ENCODE data around the gene SLC9A3. TPM values are rescaled to one million over a fixed set of nuclear protein-coding genes. Genes with fewer than 3 reads are reported as not detected.

SLC9A3 gene
- total RNA-seq, 4 donors from 2014 or later, result 1.7 to 4.5 (median 2.9) TPM

- DNase-seq, result no peak
Observed at GRCh38 chr5:499233-500209, 24.7 kb downstream of the SLC9A3 start.

GRCh38 chr5:497871-498509 is 26.3 kb downstream of the SLC9A3 start:
- DNase-seq (no peak), ATAC-seq (no peak)
- in situ Hi-C loops (cut with MboI; ENCODE audit: low sequenced_read_pairs in 4 of 4) (no loop called here), intact Hi-C loops (cut with DNase I; ENCODE audit: low total_unique reads) (no loop called here)
- Histone ChIP-seq H3K27me3 (peaks cover 36 to 55% (median 41%) of the 10 kb centered on the region in 3 donors), H3K27ac (no peak overlapping the region), H3K4me3 (no peak overlapping the region), H3K9me3 (no peaks in the 10 kb centered on the region), H3K36me3 (no peaks in the 10 kb centered on the region), H3K4me1 (no peaks in the 10 kb centered on the region)
- TF ChIP-seq CTCF (IDR thresholded peaks at IDR 0.05 in 4 of 5, conservative IDR thresholded peaks at IDR 0.05 in 1 of 5) (no peak), POLR2A (IDR thresholded peaks at IDR 0.05) (no peak)

More at GRCh38 chr5:499233-500209, 24.7 kb downstream of the SLC9A3 start:
- Histone ChIP-seq H3K27ac (no peak overlapping the region), H3K27me3 (peaks cover 21 to 57% (median 40%) of the 10 kb centered on the region in 3 donors), H3K4me1 (no peaks in the 10 kb centered on the region), H3K4me3 (no peak overlapping the region), H3K36me3 (no peaks in the 10 kb centered on the region), H3K9me3 (no peaks in the 10 kb centered on the region)
- no peak for ATAC-seq
- TF ChIP-seq CTCF (IDR thresholded peaks at IDR 0.05 in 4 of 5, conservative IDR thresholded peaks at IDR 0.05 in 1 of 5) (no peak), POLR2A (IDR thresholded peaks at IDR 0.05) (no peak)
- intact Hi-C loops (cut with DNase I; ENCODE audit: low total_unique reads), result no loop called here
- in situ Hi-C loops (cut with MboI; ENCODE audit: low sequenced_read_pairs in 4 of 4), result no loop called here

- in situ Hi-C loops (cut with MboI; ENCODE audit: low sequenced_read_pairs in 4 of 4) (no loop called here), intact Hi-C loops (cut with DNase I; ENCODE audit: low total_unique reads) (no loop called here)
- TF ChIP-seq CTCF (IDR thresholded peaks at IDR 0.05 in 4 of 5, conservative IDR thresholded peaks at IDR 0.05 in 1 of 5), result no peak
- no peak for TF ChIP-seq POLR2A (IDR thresholded peaks at IDR 0.05)
- no peaks in the 10 kb centered on the region for H3K36me3 ChIP-seq
- ATAC-seq (no peak), DNase-seq (no peak)
- H3K4me3 ChIP-seq, result no peak overlapping the region
- H3K9me3 ChIP-seq, result no peaks in the 10 kb centered on the region
- H3K27ac ChIP-seq, result no peak overlapping the region
- H3K27me3 ChIP-seq, result peaks cover 37 to 52% (median 41%) of the 10 kb centered on the region in 3 donors
- no peaks in the 10 kb centered on the region for H3K4me1 ChIP-seq
Observed at GRCh38 chr5:497090-497700, 27.1 kb downstream of the SLC9A3 start.

- ATAC-seq (no peak), DNase-seq (no peak)
- Histone ChIP-seq H3K9me3 (no peaks in the 10 kb centered on the region), H3K4me1 (no peaks in the 10 kb centered on the region), H3K27ac (no peak overlapping the region), H3K27me3 (peaks cover 27 to 48% (median 36%) of the 10 kb centered on the region in 3 donors), H3K36me3 (no peaks in the 10 kb centered on the region), H3K4me3 (no peak overlapping the region)
- intact Hi-C loops (cut with DNase I; ENCODE audit: low total_unique reads), result no loop called here
- in situ Hi-C loops (cut with MboI; ENCODE audit: low sequenced_read_pairs in 4 of 4), result no loop called here
- TF ChIP-seq CTCF (IDR thresholded peaks at IDR 0.05 in 4 of 5, conservative IDR thresholded peaks at IDR 0.05 in 1 of 5), result no peak
- TF ChIP-seq POLR2A (IDR thresholded peaks at IDR 0.05), result no peak
Observed at GRCh38 chr5:496028-496427, 28.2 kb downstream of the SLC9A3 start.

All from gastrocnemius medialis (tissue), 4 donors.